ENCODE data around the gene CACTIN. TPM values are rescaled to one million over a fixed set of nuclear protein-coding genes. Genes with fewer than 3 reads are reported as not detected.

Gene CACTIN
- total and polyA plus RNA-seq, 8 donors: 6.8 to 27.2 (median 12.9) TPM

DNA sequence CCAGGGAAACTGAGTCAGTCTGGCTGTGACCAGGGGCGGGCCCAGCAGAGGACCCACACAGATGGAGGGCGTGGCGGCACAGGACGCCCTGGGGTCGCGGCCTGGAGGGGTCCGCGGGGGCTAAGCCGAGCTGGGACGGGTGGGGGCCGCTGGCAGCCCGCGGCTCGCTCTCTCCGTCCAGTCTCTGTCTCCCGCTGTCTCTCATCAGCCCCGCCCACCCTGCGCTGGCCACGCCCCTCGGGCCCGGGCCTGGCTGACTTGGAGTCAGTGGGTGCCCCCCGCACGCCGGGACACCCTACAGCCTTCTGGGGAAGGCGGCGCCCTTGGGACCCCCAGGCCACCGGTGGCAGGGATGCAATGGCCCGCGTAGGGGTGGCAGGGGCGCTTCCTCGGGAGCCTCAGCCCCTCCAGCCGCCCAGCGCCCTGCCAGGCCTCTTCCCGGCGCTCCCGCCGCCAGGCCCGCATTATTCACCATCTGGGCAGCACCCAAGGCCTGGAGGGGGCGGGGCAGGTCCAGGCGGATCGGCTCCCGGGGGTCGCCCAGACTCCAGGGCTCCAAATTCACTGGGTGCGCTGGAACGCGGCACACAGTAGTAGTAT is 19.8 kb downstream of the CACTIN start, which contains the start of gene TBXA2R:
TSS of gene TBXA2R (minus strand) at position 186 of the 600 bp plus-strand sequence. CDS start 6,241 bp downstream, outside the sequence.
- peak in 4 of 6 donors; percentile 40 to 79 (median 53) for DNase-seq
- Histone ChIP-seq H3K9me3 (no peaks in the 10 kb centered on the region), H3K4me3 (peak within 1 kb of the TSS in 3 of 4 donors; percentile 12 to 43 (median 18)), H3K27ac (peak within 1 kb of the TSS in 1 of 4 donors; percentile 33), H3K4me1 (peaks cover 0 to 12% (median 0%) of the 10 kb centered on the region in 3 donors), H3K36me3 (peaks cover 0 to 8% (median 4%) of the 10 kb centered on the region in 3 donors), H3K27me3 (no peaks in the 10 kb centered on the region)
- intact Hi-C loops (cut with DNase I): no loop called here
- no peak for TF ChIP-seq CTCF (IDR thresholded peaks at IDR 0.05)
- no peak for FAIRE-seq
- ATAC-seq: peak; percentile 26 to 75 (median 59)
- WGBS, 2 donors: 4 to 7% methylated on average over 20 to 46 of the region's 46 CpGs

DNA sequence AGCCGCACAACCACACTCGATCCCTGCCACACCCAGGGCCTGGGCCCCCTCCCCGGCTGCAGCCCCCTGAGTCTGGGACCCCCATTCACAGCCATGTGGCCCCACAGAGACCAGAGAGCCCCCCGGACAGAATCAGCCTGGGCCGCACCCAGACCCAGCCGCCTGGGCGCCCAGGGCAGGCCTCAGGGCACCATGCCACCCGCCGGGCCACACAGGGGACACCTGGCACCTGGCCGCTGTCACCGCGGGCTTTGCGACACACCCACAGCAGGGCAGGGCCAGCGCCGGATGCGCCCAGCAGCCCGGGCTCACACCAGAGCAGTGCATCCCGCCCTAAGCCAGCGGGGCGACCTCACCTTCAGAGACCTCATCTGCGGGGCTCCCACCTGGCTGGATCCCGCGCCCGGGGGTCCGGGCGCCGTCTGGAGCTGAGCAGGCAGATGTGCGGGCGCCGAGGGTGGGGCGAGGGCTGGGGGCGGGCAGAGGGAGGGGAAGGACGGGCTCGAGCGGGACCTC is 20.4 kb downstream of the CACTIN start:
- Histone ChIP-seq H3K27me3 (no peaks in the 10 kb centered on the region), H3K4me1 (peaks cover 0 to 12% (median 0%) of the 10 kb centered on the region in 3 donors), H3K4me3 (peak overlapping the region in 2 of 4 donors; percentile 18 to 43), H3K27ac (no peak overlapping the region), H3K9me3 (no peaks in the 10 kb centered on the region), H3K36me3 (peaks cover 0 to 2% (median 0%) of the 10 kb centered on the region in 3 donors)
- FAIRE-seq: no peak
- peak; percentile 41 to 89 (median 68) for DNase-seq
- 7% methylated on average over 27 to 35 of the region's 35 CpGs for WGBS, 2 donors
- TF ChIP-seq CTCF (IDR thresholded peaks at IDR 0.05): no peak
- intact Hi-C loops (cut with DNase I): no loop called here
- peak; percentile 79 to 88 (median 84) for ATAC-seq

GRCh38 chr19:3605770-3606169 is 20.8 kb downstream of the CACTIN start:
- H3K4me3 ChIP-seq: peak overlapping the region in 1 of 4 donors; percentile 43
- no peak overlapping the region for H3K27ac ChIP-seq
- TF ChIP-seq CTCF (IDR thresholded peaks at IDR 0.05): no peak
- peaks cover 0 to 12% (median 0%) of the 10 kb centered on the region in 3 donors for H3K4me1 ChIP-seq
- no peaks in the 10 kb centered on the region for H3K9me3 ChIP-seq
- intact Hi-C loops (cut with DNase I): no loop called here
- no peaks in the 10 kb centered on the region for H3K36me3 ChIP-seq
- ATAC-seq (peak in 1 of 4 donors; percentile 2), FAIRE-seq (no peak), DNase-seq (no peak)
- no peaks in the 10 kb centered on the region for H3K27me3 ChIP-seq
- WGBS, 2 donors: 58 to 68% methylated on average over 5 of the region's 5 CpGs

DNA sequence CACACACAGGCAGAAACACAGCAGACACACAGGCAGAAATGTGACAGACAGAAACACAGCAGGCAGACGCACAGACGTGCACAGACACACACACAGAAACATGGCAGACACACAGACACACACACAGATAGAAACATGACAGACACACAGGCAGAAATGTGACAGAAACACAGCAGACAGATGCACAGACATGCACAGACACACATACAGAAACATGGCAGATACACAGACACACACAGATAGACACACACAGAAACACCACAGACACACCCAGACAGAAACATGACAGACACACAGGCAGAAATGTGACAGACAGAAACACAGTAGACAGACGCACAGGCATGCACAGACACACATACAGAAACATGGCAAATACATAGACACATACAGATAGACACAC is 21.2 kb downstream of the CACTIN start:
- Histone ChIP-seq H3K9me3 (no peaks in the 10 kb centered on the region), H3K4me1 (peaks cover 0 to 12% (median 0%) of the 10 kb centered on the region in 3 donors), H3K36me3 (no peaks in the 10 kb centered on the region), H3K27ac (no peak overlapping the region), H3K27me3 (no peaks in the 10 kb centered on the region), H3K4me3 (no peak overlapping the region)
- ATAC-seq (no peak), DNase-seq (no peak), FAIRE-seq (no peak)
- WGBS, 2 donors: 75 to 87% methylated on average over 3 of the region's 3 CpGs
- TF ChIP-seq CTCF (IDR thresholded peaks at IDR 0.05): no peak
- intact Hi-C loops (cut with DNase I): no loop called here

DNA sequence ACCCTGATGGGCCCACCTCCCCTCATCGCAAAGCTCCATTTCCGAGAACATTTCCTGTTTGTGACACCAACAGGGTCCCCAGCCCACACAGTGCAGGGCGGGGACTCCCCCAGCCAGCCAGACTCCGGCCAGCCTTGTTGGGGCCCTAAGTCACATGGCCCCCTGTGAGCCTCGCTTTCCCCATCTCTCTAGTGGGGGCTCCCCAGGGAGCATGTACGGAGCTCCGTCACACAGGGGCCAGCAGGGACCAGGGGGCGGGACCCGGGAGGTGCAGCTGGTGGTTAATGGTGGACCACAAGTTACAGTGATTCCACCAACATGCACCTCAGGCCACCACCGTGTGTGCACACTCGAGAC is 21.6 kb downstream of the CACTIN start:
- ATAC-seq (no peak), DNase-seq (peak in 1 of 6 donors; percentile 10), FAIRE-seq (no peak)
- no peaks in the 10 kb centered on the region for H3K27me3 ChIP-seq
- peaks cover 0 to 12% (median 0%) of the 10 kb centered on the region in 3 donors for H3K4me1 ChIP-seq
- H3K9me3 ChIP-seq: no peaks in the 10 kb centered on the region
- no peak for TF ChIP-seq CTCF (IDR thresholded peaks at IDR 0.05)
- 77 to 83% methylated on average over 11 of the region's 11 CpGs for WGBS, 2 donors
- no peak overlapping the region for H3K4me3 ChIP-seq
- no peak overlapping the region for H3K27ac ChIP-seq
- intact Hi-C loops (cut with DNase I): no loop called here
- no peaks in the 10 kb centered on the region for H3K36me3 ChIP-seq
